GM23338 (cell line): ENCODE measurements around the gene MVB12B. TPM values are rescaled to one million over a fixed set of nuclear protein-coding genes. Genes with fewer than 3 reads are reported as not detected.

Experiments
- ATAC-seq: fragments of 200-7000 bp; cut with Tn5 transposase; 3 replicates; pipeline ENCODE4 v1.9.1; 2020
- DNase-seq: peaks from one replicate; pipeline ENCODE4 v3.0.0-alpha.2; 2015; ENCODE audit warnings: low spot score
- H2AFZ ChIP-seq: fragments of 200-600 bp; sonication (generic); 2 replicates; pipeline ENCODE4 v1.8.0; 2016; ENCODE audit warnings: antibody characterized with exemption, mild to moderate bottlenecking, moderate library complexity
- H3F3A ChIP-seq: fragments of 200-600 bp; sonication (generic); replicated peaks from 2 replicates; pipeline ENCODE4 v1.8.0; 2017; ENCODE audit warnings: antibody characterized with exemption, mixed run types, low read depth
- H3K27ac ChIP-seq: fragments of 200-600 bp; sonication (generic); 2 replicates; pipeline ENCODE4 v1.6.1; 2016; ENCODE audit warnings: low read depth
- H3K27me3 ChIP-seq: fragments of 200-600 bp; sonication (generic); 2 replicates; pipeline ENCODE4 v1.8.0; 2016; ENCODE audit warnings: mild to moderate bottlenecking, mixed run types, moderate library complexity; ENCODE audit not compliant: insufficient read depth
- H3K36me3 ChIP-seq: fragments of 200-600 bp; sonication (generic); 2 replicates; pipeline ENCODE4 v1.8.0; 2016; ENCODE audit warnings: mild to moderate bottlenecking; ENCODE audit not compliant: insufficient read depth
- H3K4me1 ChIP-seq: fragments of 200-600 bp; sonication (generic); 2 replicates; pipeline ENCODE4 v1.8.0; 2016; ENCODE audit warnings: mild to moderate bottlenecking, moderate library complexity; ENCODE audit not compliant: insufficient read depth
- H3K4me2 ChIP-seq: fragments of 200-600 bp; sonication (generic); 2 replicates; pipeline ENCODE4 v1.7.1; 2017; ENCODE audit warnings: mixed run types
- H3K4me3 ChIP-seq: fragments of 200-600 bp; sonication (generic); 2 replicates; pipeline ENCODE4 v1.6.1; 2016; ENCODE audit warnings: mixed run types
- H3K79me2 ChIP-seq: fragments of 200-600 bp; sonication (generic); replicated peaks from 2 replicates; pipeline ENCODE4 v1.8.0; 2017; ENCODE audit warnings: mild to moderate bottlenecking; ENCODE audit not compliant: insufficient read depth
- H3K9me2 ChIP-seq: fragments of 200-600 bp; sonication (generic); 2 replicates; pipeline ENCODE4 v1.8.0; 2017; ENCODE audit not compliant: insufficient read depth
- H4K20me1 ChIP-seq: fragments of 200-600 bp; sonication (generic); replicated peaks from 2 replicates; pipeline ENCODE4 v1.8.0; 2017; ENCODE audit warnings: mild to moderate bottlenecking; ENCODE audit not compliant: insufficient read depth
- H3K27ac Mint-ChIP-seq: 2 replicates; pipeline ENCODE4 v1.8.0; 2020; ENCODE audit warnings: inconsistent platforms, mild to moderate bottlenecking, moderate library complexity, mixed read lengths
- H3K27me3 Mint-ChIP-seq: 3 replicates; pipeline ENCODE4 v1.8.0; 2022; ENCODE audit warnings: low read depth, mild to moderate bottlenecking, moderate library complexity, mixed read lengths, inconsistent platforms; ENCODE audit not compliant: insufficient read depth, poor library complexity
- H3K36me3 Mint-ChIP-seq: 3 replicates; pipeline ENCODE4 v1.8.0; 2021; ENCODE audit warnings: low read depth, mild to moderate bottlenecking, inconsistent platforms, moderate library complexity, mixed read lengths
- H3K4me1 Mint-ChIP-seq: 3 replicates; pipeline ENCODE4 v1.8.0; 2020; ENCODE audit warnings: mild to moderate bottlenecking, inconsistent platforms, mixed read lengths
- H3K4me3 Mint-ChIP-seq: 3 replicates; pipeline ENCODE4 v1.8.0; 2021; ENCODE audit warnings: moderate library complexity, mild to moderate bottlenecking, inconsistent platforms, mixed read lengths
- H3K9me3 Mint-ChIP-seq: 3 replicates; pipeline ENCODE4 v1.8.0; 2020; ENCODE audit warnings: moderate library complexity, mild to moderate bottlenecking, inconsistent platforms, mixed read lengths
- CTCF ChIP-seq, 2 experiments: fragments of 200-600 bp in 1 of 2; sonication (generic) in 1 of 2; conservative IDR thresholded peaks; 2 replicates each; pipeline versions ENCODE4 v1.5.1 to v1.6.1; 2016 to 2017; ENCODE audit warnings: antibody characterized with exemption in 2 of 2, low read depth in 2 of 2, mild to moderate bottlenecking in 2 of 2, moderate library complexity in 1 of 2
- ETS1 ChIP-seq: IDR thresholded peaks from 2 replicates; pipeline ENCODE4 v1.6.1; 2016; ENCODE audit warnings: antibody characterized with exemption
- EZH2 ChIP-seq: fragments of 200-600 bp; sonication (generic); IDR thresholded peaks from one replicate; pipeline ENCODE4 v1.8.0; 2017; ENCODE audit warnings: antibody characterized with exemption, mild to moderate bottlenecking, low read depth; ENCODE audit not compliant: unreplicated experiment
- NANOG ChIP-seq: IDR thresholded peaks from 2 replicates; pipeline ENCODE4 v1.6.1; 2016; ENCODE audit warnings: antibody characterized with exemption, borderline replicate concordance
- POLR2AphosphoS5 ChIP-seq: IDR thresholded peaks from 2 replicates; pipeline ENCODE4 v1.6.1; 2016; ENCODE audit warnings: antibody characterized with exemption, low read depth
- REST ChIP-seq: IDR thresholded peaks from one replicate; pipeline ENCODE4 v1.6.1; 2018; ENCODE audit warnings: antibody characterized with exemption; ENCODE audit not compliant: unreplicated experiment
- STAT1 ChIP-seq: IDR thresholded peaks from one replicate; pipeline ENCODE4 v1.6.1; 2016; ENCODE audit warnings: antibody characterized with exemption; ENCODE audit not compliant: unreplicated experiment
- ZNF331 ChIP-seq: fragments of 250-450 bp; sonication (Bioruptor Pico); IDR thresholded peaks from 2 replicates; pipeline ENCODE4 v1.5.0; 2020; ENCODE audit warnings: low read depth, mild to moderate bottlenecking, moderate library complexity
- polyA plus RNA-seq: library from polyadenylated mRNA; unstranded; fragments of >200 nt; fragmentation: Nextera tagmentation; extraction: Ambion mirVana; gene quantifications from 2 replicates; pipeline ENCODE4 v1.2.1, GENCODE V29; 2016
- total RNA-seq: library from RNA; depleted of rRNA; stranded (reverse); fragments of >200 nt; shearing (Covaris generic); gene quantifications from 2 replicates; pipeline ENCODE4 v1.2.3, GENCODE V29; 2014

Gene MVB12B
- total and polyA plus RNA-seq, 2 experiments from 2014 or later: 1.9 to 6.6 TPM

GRCh38 chr9:126502417-126503332 is 176.0 kb downstream of the MVB12B start:
- DNase-seq (peak; percentile 54), ATAC-seq (peak; percentile 14)
- Mint-ChIP-seq H3K9me3 (no peaks in the 10 kb centered on the region), H3K4me1 (peaks cover 12% of the 10 kb centered on the region; the same call in 2 of the 3 replicates), H3K36me3 (no peaks in the 10 kb centered on the region), H3K27ac (no peak overlapping the region), H3K27me3 (peaks cover 21% of the 10 kb centered on the region), H3K4me3 (no peak overlapping the region)
- H3K4me2 ChIP-seq: no peak overlapping the region
- no peaks in the 10 kb centered on the region for H3K9me2 ChIP-seq
- no peaks in the 10 kb centered on the region for H3K79me2 ChIP-seq
- no peak overlapping the region for H3K4me3 ChIP-seq
- TF ChIP-seq ETS1 (no peak), CTCF (conservative IDR thresholded peaks at IDR 0.05; ENCODE audit: low read depth in 2 of 2) (peak in 1 of 2 experiments; percentile 63; a peak in 3 of 4 replicates), POLR2AphosphoS5 (no peak), ZNF331 (CRISPR knock-in tag) (no peak), EZH2 (no peak), NANOG (no peak), STAT1 (no peak), REST (no peak)
- no peaks in the 10 kb centered on the region for H4K20me1 ChIP-seq
- H3K36me3 ChIP-seq: no peaks in the 10 kb centered on the region
- 0 out of 2 replicates have a peak, but pooled peaks cover 4% of the 10 kb centered on the region for H3F3A ChIP-seq
- no peak overlapping the region for H2AFZ ChIP-seq
- H3K27ac ChIP-seq: no peak overlapping the region
- peaks cover 2% of the 10 kb centered on the region; the same call in 1 of the 2 replicates for H3K4me1 ChIP-seq
- H3K27me3 ChIP-seq: peaks cover 15% of the 10 kb centered on the region
